CD8-positive, alpha-beta memory T cell (primary cell): ENCODE data around the gene AK9. TPM values are rescaled to one million over a fixed set of nuclear protein-coding genes. Genes with fewer than 3 reads are reported as not detected.
"Not testable (repeated sequence)": the region's sequence is repeated elsewhere in the genome, so short reads cannot be mapped to it uniquely, and the experiment has no call there.

ENCODE experiments used
- CTCF ChIA-PET: fragments of 350-600 bp; sonication (Branson Sonifier 250); formaldehyde crosslinking; loops from one replicate; lab custom pipeline; 2021; ENCODE audit warnings: antibody characterized with exemption; lab: Charles Lee
- POLR2A ChIA-PET: fragments of 350-600 bp; sonication (Branson Sonifier 250); formaldehyde crosslinking; loops from one replicate; lab custom pipeline; 2021; ENCODE audit warnings: antibody characterized with exemption; lab: Charles Lee
- DNase-seq, 5 donors: peaks; one replicate each; pipeline versions ENCODE4 v3.0.0 to v3.0.0-alpha.2; 2020 to 2022; ENCODE audit warnings: mixed read lengths in 1 of 5
- H3K27ac ChIP-seq: one replicate; pipeline ENCODE4 v1.7.0; 2013; ENCODE audit warnings: low read depth, mild to moderate bottlenecking, low read length, moderate library complexity
- H3K27me3 ChIP-seq: 2 replicates; pipeline ENCODE4 v1.7.0; 2013; ENCODE audit warnings: low read length, mild to moderate bottlenecking; ENCODE audit not compliant: insufficient read depth, poor library complexity, severe bottlenecking
- H3K36me3 ChIP-seq: 2 replicates; pipeline ENCODE4 v1.7.0; 2013; ENCODE audit warnings: mild to moderate bottlenecking, low read length, moderate library complexity; ENCODE audit not compliant: insufficient read depth
- H3K4me1 ChIP-seq: 2 replicates; pipeline ENCODE4 v1.7.0; 2013; ENCODE audit warnings: mild to moderate bottlenecking, low read length, moderate library complexity; ENCODE audit not compliant: insufficient read depth
- H3K4me3 ChIP-seq: 2 replicates; pipeline ENCODE4 v1.7.0; 2013; ENCODE audit warnings: mild to moderate bottlenecking, low read length
- H3K9me3 ChIP-seq: 2 replicates; pipeline ENCODE4 v1.7.0; 2013; ENCODE audit warnings: mild to moderate bottlenecking, low read length
- H3K27ac Mint-ChIP-seq, 8 donors: one replicate each; pipeline ENCODE4 v1.8.0; 2020 to 2021; ENCODE audit warnings: mixed read lengths in 8 of 8, mild to moderate bottlenecking in 6 of 8, inconsistent platforms in 3 of 8, moderate library complexity in 3 of 8
- H3K27me3 Mint-ChIP-seq, 2 donors: one replicate each; pipeline ENCODE4 v1.8.0; 2020 to 2021; ENCODE audit warnings: mixed read lengths in 2 of 2, mild to moderate bottlenecking in 1 of 2, moderate library complexity in 1 of 2
- H3K36me3 Mint-ChIP-seq, 3 donors: one replicate each; pipeline ENCODE4 v1.8.0; 2020 to 2021; ENCODE audit warnings: mixed read lengths in 3 of 3, inconsistent platforms in 1 of 3, mild to moderate bottlenecking in 1 of 3
- H3K4me1 Mint-ChIP-seq, 3 donors: one replicate each; pipeline ENCODE4 v1.8.0; 2020 to 2021; ENCODE audit warnings: mixed read lengths in 3 of 3, inconsistent platforms in 1 of 3, mild to moderate bottlenecking in 1 of 3
- H3K4me3 Mint-ChIP-seq, 7 donors: one replicate each; pipeline ENCODE4 v1.8.0; 2020 to 2021; ENCODE audit warnings: mixed read lengths in 7 of 7, mild to moderate bottlenecking in 6 of 7, moderate library complexity in 4 of 7, inconsistent platforms in 2 of 7
- H3K9me3 Mint-ChIP-seq, 5 donors: one replicate each; pipeline ENCODE4 v1.8.0; 2020 to 2022; ENCODE audit warnings: mixed read lengths in 5 of 5, mild to moderate bottlenecking in 3 of 5, moderate library complexity in 2 of 5, inconsistent platforms in 1 of 5
- polyA plus RNA-seq: library from polyadenylated mRNA; unstranded; fragments of 300-500 nt; fragmentation: Illumina TruSeq; gene quantifications from one replicate; pipeline ENCODE4 v1.2.3, GENCODE V29; 2021
- total RNA-seq, 2 experiments: library from RNA; stranded (reverse); gene quantifications; one replicate each; pipeline ENCODE4 v1.2.3, GENCODE V29; 2021

AK9 gene
- total and polyA plus RNA-seq, 3 experiments from 2014 or later: 5.1 to 6.8 (median 5.6) TPM

- H3K27ac Mint-ChIP-seq, H3K4me1 Mint-ChIP-seq, H3K4me1 ChIP-seq, H3K27ac ChIP-seq, H3K4me3 Mint-ChIP-seq, H3K9me3 ChIP-seq, CTCF ChIA-PET, POLR2A ChIA-PET, H3K27me3 ChIP-seq, H3K27me3 Mint-ChIP-seq, H3K4me3 ChIP-seq, H3K36me3 ChIP-seq, DNase-seq: not testable (repeated sequence)
- Mint-ChIP-seq H3K9me3 (peaks cover 0 to 11% (median 2%) of the 10 kb centered on the region in 5 donors), H3K36me3 (peaks cover 13 to 43% (median 19%) of the 10 kb centered on the region in 3 donors)
These were observed 121.1 kb downstream of the AK9 start for GRCh38 chr6:109569901-109570300.

DNA sequence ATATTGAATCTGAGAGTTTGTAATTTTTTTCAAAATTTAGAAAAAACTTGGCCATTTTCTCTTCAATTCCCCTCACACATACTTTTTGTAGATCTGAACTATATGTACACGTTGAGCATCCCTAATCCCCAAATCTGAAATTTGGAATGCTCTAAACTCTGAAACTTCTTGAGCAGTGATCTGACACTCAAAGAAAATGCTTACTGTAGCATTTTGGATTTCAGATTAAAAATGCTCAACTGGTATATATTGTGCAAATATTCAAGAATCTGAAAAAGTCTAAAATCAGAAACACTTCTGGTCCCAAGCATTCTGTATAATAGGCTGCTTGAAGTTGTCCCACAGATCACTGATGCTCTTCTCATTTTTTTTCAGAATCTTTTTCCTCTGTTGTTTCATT, 129.2 kb downstream of the AK9 start:
- H3K27me3 ChIP-seq: no peaks in the 10 kb centered on the region
- no peaks in the 10 kb centered on the region for H3K4me1 Mint-ChIP-seq
- no peaks in the 10 kb centered on the region for H3K4me1 ChIP-seq
- H3K4me3 ChIP-seq: no peak overlapping the region
- ChIA-PET POLR2A (no interaction called here), CTCF (no interaction called here)
- peaks cover 14 to 18% (median 16%) of the 10 kb centered on the region in 5 donors for H3K9me3 Mint-ChIP-seq
- no peak for DNase-seq
- H3K36me3 ChIP-seq: no peaks in the 10 kb centered on the region
- H3K27ac Mint-ChIP-seq: no peak overlapping the region
- no peaks in the 10 kb centered on the region for H3K27me3 Mint-ChIP-seq
- peaks cover 6% of the 10 kb centered on the region for H3K9me3 ChIP-seq
- no peak overlapping the region for H3K27ac ChIP-seq
- peaks cover 15 to 75% (median 32%) of the 10 kb centered on the region in 3 donors for H3K36me3 Mint-ChIP-seq
- H3K4me3 Mint-ChIP-seq: no peak overlapping the region

GRCh38 chr6:109531446-109531845, 159.6 kb downstream of the AK9 start:
- Histone ChIP-seq H3K27ac (no peak overlapping the region), H3K4me3 (no peak overlapping the region), H3K9me3 (no peaks in the 10 kb centered on the region), H3K4me1 (no peaks in the 10 kb centered on the region), H3K27me3 (no peaks in the 10 kb centered on the region), H3K36me3 (no peaks in the 10 kb centered on the region)
- no peak for DNase-seq
- peak overlapping the region in 2 of 8 donors; percentile 20 to 53 for H3K27ac Mint-ChIP-seq
- peaks cover 0 to 2% of the 10 kb centered on the region in 2 donors for H3K27me3 Mint-ChIP-seq
- ChIA-PET CTCF (interaction anchor here (2.7 kb wide), 1 partner anchor 508 kb away, joined by 11 read pairs; no protein-coding TSS in a partner anchor), POLR2A (no interaction called here)
- peaks cover 0 to 4% (median 0%) of the 10 kb centered on the region in 3 donors for H3K4me1 Mint-ChIP-seq
- no peak overlapping the region for H3K4me3 Mint-ChIP-seq
- peaks cover 0 to 5% (median 2%) of the 10 kb centered on the region in 5 donors for H3K9me3 Mint-ChIP-seq
- peaks cover 0 to 3% (median 2%) of the 10 kb centered on the region in 3 donors for H3K36me3 Mint-ChIP-seq

- ChIA-PET CTCF (interaction anchor here (4.1 kb wide), 1 partner anchor 511 kb away, joined by 29 read pairs; no protein-coding TSS in a partner anchor), POLR2A (no interaction called here)
- no peak overlapping the region for H3K4me3 Mint-ChIP-seq
- no peaks in the 10 kb centered on the region for H3K4me1 ChIP-seq
- no peak overlapping the region for H3K27ac ChIP-seq
- H3K27me3 Mint-ChIP-seq: peaks cover 0 to 2% of the 10 kb centered on the region in 2 donors
- no peaks in the 10 kb centered on the region for H3K9me3 ChIP-seq
- peaks cover 0 to 4% (median 0%) of the 10 kb centered on the region in 3 donors for H3K4me1 Mint-ChIP-seq
- no peak for DNase-seq
- H3K27ac Mint-ChIP-seq: no peak overlapping the region
- H3K36me3 ChIP-seq: no peaks in the 10 kb centered on the region
- no peak overlapping the region for H3K4me3 ChIP-seq
- peaks cover 2 to 11% (median 3%) of the 10 kb centered on the region in 3 donors for H3K36me3 Mint-ChIP-seq
- peaks cover 3 to 7% (median 5%) of the 10 kb centered on the region in 5 donors for H3K9me3 Mint-ChIP-seq
- H3K27me3 ChIP-seq: no peaks in the 10 kb centered on the region
These were observed 163.0 kb downstream of the AK9 start for GRCh38 chr6:109527989-109528388.

- H3K27ac ChIP-seq: no peak overlapping the region
- no peaks in the 10 kb centered on the region for H3K9me3 ChIP-seq
- no peaks in the 10 kb centered on the region for H3K4me1 ChIP-seq
- peak; percentile 5 to 53 (median 28) for DNase-seq
- H3K36me3 ChIP-seq: no peaks in the 10 kb centered on the region
- Mint-ChIP-seq H3K27ac (no peak overlapping the region), H3K36me3 (peaks cover 2 to 11% (median 3%) of the 10 kb centered on the region in 3 donors), H3K27me3 (peaks cover 0 to 2% of the 10 kb centered on the region in 2 donors), H3K4me1 (peaks cover 0 to 4% (median 0%) of the 10 kb centered on the region in 3 donors), H3K9me3 (peaks cover 3 to 7% (median 5%) of the 10 kb centered on the region in 5 donors), H3K4me3 (no peak overlapping the region)
- H3K27me3 ChIP-seq: no peaks in the 10 kb centered on the region
- H3K4me3 ChIP-seq: no peak overlapping the region
- CTCF ChIA-PET: interaction anchor here (4.1 kb wide), 1 partner anchor 512 kb away, joined by 29 read pairs; no protein-coding TSS in a partner anchor
- POLR2A ChIA-PET: no interaction called here
These were observed 163.9 kb downstream of the AK9 start for GRCh38 chr6:109526905-109527628.

DNA sequence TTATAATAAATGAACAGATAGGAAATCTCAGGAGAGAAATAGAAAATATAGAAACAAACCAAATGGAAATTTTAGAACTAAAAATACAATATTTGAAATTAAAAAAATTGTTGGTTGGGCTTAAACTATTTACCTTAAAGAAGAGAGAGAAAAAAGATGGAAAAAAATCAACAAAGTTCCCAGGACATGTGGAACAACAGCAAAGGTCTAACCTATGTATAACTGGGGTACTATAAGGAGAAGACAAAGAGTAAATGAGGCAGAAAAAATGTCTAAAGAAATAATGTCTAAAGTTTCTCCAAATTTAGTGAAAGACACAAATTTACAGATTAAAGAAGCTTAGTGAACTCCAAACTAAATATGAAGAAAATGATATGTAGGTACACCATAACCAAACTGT, 166.9 kb downstream of the AK9 start:
- no peak overlapping the region for H3K4me3 Mint-ChIP-seq
- no peak for DNase-seq
- H3K27me3 Mint-ChIP-seq: no peaks in the 10 kb centered on the region
- ChIA-PET CTCF (no interaction called here), POLR2A (no interaction called here)
- Histone ChIP-seq H3K27ac (no peak overlapping the region), H3K27me3 (no peaks in the 10 kb centered on the region), H3K9me3 (no peaks in the 10 kb centered on the region), H3K36me3 (no peaks in the 10 kb centered on the region), H3K4me1 (no peaks in the 10 kb centered on the region), H3K4me3 (no peak overlapping the region)
- peaks cover 0 to 17% (median 3%) of the 10 kb centered on the region in 3 donors for H3K36me3 Mint-ChIP-seq
- H3K27ac Mint-ChIP-seq: no peak overlapping the region
- H3K9me3 Mint-ChIP-seq: peaks cover 5 to 7% (median 6%) of the 10 kb centered on the region in 5 donors
- peaks cover 0 to 4% (median 2%) of the 10 kb centered on the region in 3 donors for H3K4me1 Mint-ChIP-seq

DNA sequence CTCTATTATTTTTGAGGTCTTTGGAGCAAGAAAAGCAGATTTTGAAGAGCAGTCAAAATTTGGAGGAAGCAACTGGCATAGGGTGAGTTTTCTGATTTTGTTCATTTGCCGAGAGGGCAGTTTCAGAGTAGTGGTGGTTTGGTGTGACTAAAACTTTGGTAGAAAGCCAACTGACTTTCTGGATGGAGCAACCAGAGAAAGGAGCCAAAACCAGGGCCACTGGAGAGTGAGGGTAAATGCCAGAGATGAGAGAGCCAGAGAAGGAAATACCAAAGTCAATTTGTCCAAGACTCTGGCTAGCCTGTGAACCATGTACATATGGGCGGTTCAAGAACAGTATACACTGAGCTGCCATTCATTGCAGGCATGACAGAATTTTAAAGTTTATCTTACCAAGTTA, 167.5 kb downstream of the AK9 start:
- Histone ChIP-seq H3K4me3 (no peak overlapping the region), H3K36me3 (no peaks in the 10 kb centered on the region), H3K4me1 (no peaks in the 10 kb centered on the region), H3K27me3 (no peaks in the 10 kb centered on the region), H3K9me3 (no peaks in the 10 kb centered on the region), H3K27ac (no peak overlapping the region)
- ChIA-PET CTCF (no interaction called here), POLR2A (no interaction called here)
- no peaks in the 10 kb centered on the region for H3K27me3 Mint-ChIP-seq
- H3K4me1 Mint-ChIP-seq: peaks cover 0 to 4% (median 2%) of the 10 kb centered on the region in 3 donors
- DNase-seq: no peak
- H3K9me3 Mint-ChIP-seq: peaks cover 5 to 7% (median 6%) of the 10 kb centered on the region in 5 donors
- no peak overlapping the region for H3K27ac Mint-ChIP-seq
- H3K36me3 Mint-ChIP-seq: peaks cover 0 to 17% (median 3%) of the 10 kb centered on the region in 3 donors
- H3K4me3 Mint-ChIP-seq: no peak overlapping the region

GRCh38 chr6:109521080-109521479, 169.9 kb downstream of the AK9 start:
- Mint-ChIP-seq H3K27me3 (no peaks in the 10 kb centered on the region), H3K36me3 (peaks cover 0 to 17% (median 3%) of the 10 kb centered on the region in 3 donors), H3K4me1 (peaks cover 13 to 14% (median 14%) of the 10 kb centered on the region in 3 donors), H3K9me3 (peaks cover 5 to 7% (median 6%) of the 10 kb centered on the region in 5 donors), H3K4me3 (no peak overlapping the region), H3K27ac (no peak overlapping the region)
- ChIA-PET CTCF (interaction anchor here (1.5 kb wide), 1 partner anchor 519 kb away, joined by 3 read pairs; no protein-coding TSS in a partner anchor), POLR2A (no interaction called here)
- Histone ChIP-seq H3K4me3 (no peak overlapping the region), H3K36me3 (no peaks in the 10 kb centered on the region), H3K9me3 (no peaks in the 10 kb centered on the region), H3K4me1 (peaks cover 12% of the 10 kb centered on the region), H3K27ac (no peak overlapping the region), H3K27me3 (no peaks in the 10 kb centered on the region)
- DNase-seq: no peak
